Sigmoid colon (tissue), 7 donors: ENCODE measurements around the gene VPS33A. TPM values are rescaled to one million over a fixed set of nuclear protein-coding genes. Genes with fewer than 3 reads are reported as not detected.
A peak's percentile ranks its signal among the peaks of the same experiment; 100 is the strongest.

Experiments used
- DNase-seq: peaks from one replicate; pipeline ENCODE4 v3.0.0-alpha.2; 2019
- H3K27ac ChIP-seq, 4 donors: fragments of 200-600 bp; sonication (generic); one replicate each; pipeline ENCODE4 v1.5.1; 2016 to 2019; ENCODE audit warnings: mild to moderate bottlenecking in 1 of 4
- H3K27me3 ChIP-seq, 3 donors: fragments of 200-600 bp; sonication (generic); one replicate each; pipeline ENCODE4 v1.5.1; 2019; ENCODE audit warnings: mild to moderate bottlenecking in 1 of 3
- H3K36me3 ChIP-seq, 4 donors: fragments of 200-600 bp; sonication (generic); one replicate each; pipeline ENCODE4 v1.5.1; 2016 to 2019
- H3K4me1 ChIP-seq, 4 donors: fragments of 200-600 bp; sonication (generic); one replicate each; pipeline ENCODE4 v1.5.1; 2017 to 2019
- H3K4me3 ChIP-seq, 4 donors: fragments of 200-600 bp; sonication (generic); one replicate each; pipeline ENCODE4 v1.5.1; 2017 to 2019; ENCODE audit warnings: mild to moderate bottlenecking in 2 of 4, moderate library complexity in 1 of 4
- H3K9me3 ChIP-seq, 4 donors: fragments of 200-600 bp in 3 of 4; sonication (generic) in 3 of 4; one replicate each; pipeline versions ENCODE4 v1.5.1 to v1.6.1; 2013 to 2019
- CTCF ChIP-seq, 4 experiments: fragments of 450-650 bp in 3 of 4; fragments of 200-600 bp in 1 of 4; IDR thresholded peaks; one replicate each; pipeline ENCODE4 v1.5.1; 2016 to 2019; ENCODE audit warnings: antibody characterized with exemption in 4 of 4, mild to moderate bottlenecking in 3 of 4, moderate library complexity in 2 of 4
- EP300 ChIP-seq, 4 donors: sonication (generic); formaldehyde crosslinking; IDR thresholded peaks; one replicate each; pipeline ENCODE4 v1.6.1; 2017; ENCODE audit warnings: antibody characterized with exemption in 4 of 4
- POLR2A ChIP-seq, 2 donors: fragments of 450-650 bp; IDR thresholded peaks; one replicate each; pipeline ENCODE4 v1.6.1; 2016; ENCODE audit warnings: antibody characterized with exemption in 2 of 2, mild to moderate bottlenecking in 2 of 2, moderate library complexity in 2 of 2
- POLR2AphosphoS5 ChIP-seq, 4 donors: sonication (generic); formaldehyde crosslinking; IDR thresholded peaks; one replicate each; pipeline ENCODE4 v1.6.1; 2017; ENCODE audit warnings: antibody characterized with exemption in 4 of 4
- WGBS, 2 donors: extraction: QIAGEN DNeasy Blood & Tissue Kit; methylation state at CpG; one replicate each; pipeline ENCODE4 v1.1.7; 2013; 5-methylcytosine and 5-hydroxymethylcytosine counted together
- intact Hi-C: fragments of 100-400 bp; cut with DNase I; formaldehyde crosslinking; loops from one replicate; pipeline ENCODE4 v1.15.1; 2023
- polyA plus RNA-seq, 3 donors: library from polyadenylated mRNA; stranded (reverse); fragments of 200-250 nt; gene quantifications; one replicate each; pipeline ENCODE4 v1.2.3, GENCODE V29; 2013
- total RNA-seq, 4 donors: library from RNA; depleted of rRNA; stranded (reverse); fragments of >200 nt; gene quantifications; one replicate each; pipeline ENCODE4 v1.1.0, GENCODE V29; 2016
- donor health status: healthy with polysubstance abuse.
- donor health status: Bipolar disorder and iron deficiency.
- donor health status: healthy.

The VPS33A gene
- total RNA-seq (10 to 100 TPM; 13.0 to 17.8 (median 16.4) TPM), polyA plus RNA-seq (10 to 100 TPM in 2 of 3 donors, 1 to 10 TPM in 1; 9.6 to 17.0 (median 10.6) TPM)

DNA sequence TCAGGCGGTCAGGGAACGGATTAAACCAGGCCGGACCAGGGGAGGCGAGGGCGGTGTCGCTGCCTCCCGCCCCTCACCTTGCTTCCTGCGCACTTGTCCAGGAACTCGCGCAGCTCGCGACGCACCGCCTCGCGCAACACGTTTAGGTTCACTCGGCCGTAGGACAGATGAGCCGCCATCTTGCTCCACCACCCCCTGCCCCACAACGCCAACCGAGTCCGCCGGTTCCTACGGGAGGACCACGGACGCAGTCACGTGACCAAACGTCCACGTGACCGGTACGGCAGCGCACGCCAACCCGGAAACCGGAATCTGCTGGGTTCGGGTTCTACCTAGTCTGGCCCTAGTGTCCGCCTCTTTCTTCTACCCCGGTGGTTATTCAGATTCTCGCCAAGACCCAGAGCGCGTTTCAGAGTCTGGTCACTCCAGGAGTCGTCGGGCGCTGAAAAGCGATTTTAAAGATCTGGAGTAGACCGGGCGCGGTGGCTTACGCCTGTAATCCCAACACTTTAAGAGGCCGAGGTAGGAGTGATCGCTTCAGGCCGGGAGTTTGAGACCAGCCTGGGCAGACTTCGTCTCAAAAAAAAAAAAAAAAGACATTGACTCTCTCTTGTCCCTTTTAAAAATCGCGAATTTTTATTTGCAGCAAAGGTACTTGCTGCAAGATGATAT is at the start of gene VPS33A:
Gene VPS33A, minus strand, starts transcription at position 265 of the 672 bp plus-strand sequence. Its CDS starts 86 bp downstream, at position 179.
- Histone ChIP-seq H3K36me3 (peaks cover 1 to 37% (median 13%) of the 10 kb centered on the region in 4 donors), H3K9me3 (no peaks in the 10 kb centered on the region), H3K27me3 (no peaks in the 10 kb centered on the region), H3K27ac (peak within 1 kb of the TSS; percentile 87 to 91 (median 90)), H3K4me3 (peak within 1 kb of the TSS; percentile 76 to 91 (median 84)), H3K4me1 (peaks cover 0 to 17% (median 12%) of the 10 kb centered on the region in 4 donors)
- TF ChIP-seq EP300 (IDR thresholded peaks at IDR 0.05) (peak in 1 of 4 donors; percentile 57), POLR2A (IDR thresholded peaks at IDR 0.05) (peak in 1 of 2 donors; percentile 21), POLR2AphosphoS5 (IDR thresholded peaks at IDR 0.05) (peak; percentile 67 to 91 (median 88)), CTCF (IDR thresholded peaks at IDR 0.05) (peak in 1 of 4 experiments; percentile 5)
- 0% methylated on average over 56 of the region's 56 CpGs for WGBS, 2 donors
- peak; percentile 99 for DNase-seq
- intact Hi-C loops = loop anchor here (5.0 kb wide), 2 partner anchors 39 to 236 kb away; partner anchors contain the start of genes DIABLO and ZCCHC8

DNA sequence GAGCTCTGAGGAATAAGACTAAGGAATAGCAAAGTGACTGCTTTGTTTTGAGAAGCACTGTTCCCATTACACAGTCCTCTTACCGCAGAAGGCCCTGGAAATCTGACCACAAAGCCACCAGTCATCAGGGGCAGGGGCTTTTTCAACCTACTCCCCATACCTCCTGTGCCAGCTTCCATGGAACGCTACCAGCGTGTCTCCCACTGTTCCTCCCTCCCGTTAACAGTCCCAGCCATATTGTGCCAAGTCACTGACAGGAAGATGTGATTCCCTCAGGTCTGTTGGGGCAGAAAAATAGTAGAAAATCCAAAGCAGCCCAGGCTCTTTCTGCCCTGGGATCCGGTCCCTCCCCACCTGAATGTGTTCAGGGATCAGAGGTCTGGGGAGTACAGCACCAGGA is 46.6 kb upstream of the VPS33A start:
- peaks cover 17 to 99% (median 57%) of the 10 kb centered on the region in 4 donors for H3K36me3 ChIP-seq
- H3K4me1 ChIP-seq = no peaks in the 10 kb centered on the region
- 95 to 97% methylated on average over 5 of the region's 5 CpGs for WGBS, 2 donors
- intact Hi-C loops = no loop called here
- TF ChIP-seq POLR2A (IDR thresholded peaks at IDR 0.05) (no peak), POLR2AphosphoS5 (IDR thresholded peaks at IDR 0.05) (no peak), CTCF (IDR thresholded peaks at IDR 0.05) (no peak), EP300 (IDR thresholded peaks at IDR 0.05) (no peak)
- no peak for DNase-seq
- H3K27me3 ChIP-seq = no peaks in the 10 kb centered on the region
- no peak overlapping the region for H3K27ac ChIP-seq
- no peaks in the 10 kb centered on the region for H3K9me3 ChIP-seq
- H3K4me3 ChIP-seq = no peak overlapping the region

- Histone ChIP-seq H3K9me3 (no peaks in the 10 kb centered on the region), H3K27me3 (no peaks in the 10 kb centered on the region), H3K27ac (no peak overlapping the region), H3K36me3 (peaks cover 8 to 98% (median 51%) of the 10 kb centered on the region in 4 donors), H3K4me3 (no peak overlapping the region), H3K4me1 (no peaks in the 10 kb centered on the region)
- DNase-seq = no peak
- intact Hi-C loops = no loop called here
- TF ChIP-seq POLR2A (IDR thresholded peaks at IDR 0.05) (no peak), CTCF (IDR thresholded peaks at IDR 0.05) (no peak)
- 79 to 92% methylated on average over 5 of the region's 5 CpGs for WGBS, 2 donors
Measured at GRCh38 chr12:122311696-122312095, 45.4 kb upstream of the VPS33A start.

DNA sequence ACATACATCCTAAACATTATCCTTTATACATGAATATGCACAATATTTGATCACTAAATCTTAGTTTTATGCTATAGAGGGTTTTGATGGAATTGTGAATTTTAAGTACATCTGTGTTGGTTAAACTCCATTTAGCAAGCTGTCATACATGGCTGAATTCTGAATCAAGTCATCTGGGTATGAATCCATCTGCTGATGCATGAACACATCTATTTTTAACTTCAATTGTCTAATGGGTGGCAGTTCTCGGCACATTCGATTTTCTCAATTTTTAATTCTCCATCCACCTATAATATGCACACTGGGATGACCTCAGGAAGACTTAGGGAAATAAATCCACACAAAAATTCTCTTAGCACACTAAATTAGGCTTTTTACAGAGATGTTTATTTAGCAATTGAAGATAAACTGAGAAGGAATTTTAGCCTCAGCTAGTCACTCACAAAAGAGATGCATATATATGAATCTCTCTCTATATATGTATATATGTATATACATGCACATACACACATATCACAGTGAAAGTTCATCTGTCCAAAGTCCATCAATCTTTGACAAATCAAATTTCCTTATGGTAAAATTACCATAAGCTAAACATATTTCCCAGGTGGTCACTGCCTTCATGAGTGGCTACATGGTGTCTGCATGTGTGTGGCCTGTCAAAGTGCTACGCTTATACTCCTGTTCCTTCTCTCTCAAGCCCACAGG is 44.5 kb upstream of the VPS33A start:
- TF ChIP-seq POLR2A (IDR thresholded peaks at IDR 0.05) (no peak), POLR2AphosphoS5 (IDR thresholded peaks at IDR 0.05) (no peak), EP300 (IDR thresholded peaks at IDR 0.05) (no peak), CTCF (IDR thresholded peaks at IDR 0.05) (no peak)
- Histone ChIP-seq H3K9me3 (no peaks in the 10 kb centered on the region), H3K27me3 (no peaks in the 10 kb centered on the region), H3K27ac (no peak overlapping the region), H3K36me3 (peaks cover 7 to 98% (median 51%) of the 10 kb centered on the region in 4 donors), H3K4me1 (no peaks in the 10 kb centered on the region), H3K4me3 (no peak overlapping the region)
- intact Hi-C loops = no loop called here
- DNase-seq = no peak
- 79 to 97% methylated on average over 3 of the region's 3 CpGs for WGBS, 2 donors
